IgD-negative memory B cell (primary cell): ENCODE data around the gene PAOX. TPM values are rescaled to one million over a fixed set of nuclear protein-coding genes. Genes with fewer than 3 reads are reported as not detected.

Source experiments
- H3K27ac Mint-ChIP-seq, 3 donors: one replicate each; pipeline ENCODE4 v1.8.0; 2020 to 2022; ENCODE audit warnings: mild to moderate bottlenecking in 3 of 3, mixed read lengths in 3 of 3, moderate library complexity in 1 of 3
- H3K27me3 Mint-ChIP-seq: one replicate; pipeline ENCODE4 v1.8.0; 2021; ENCODE audit warnings: mixed read lengths
- H3K36me3 Mint-ChIP-seq: one replicate; pipeline ENCODE4 v1.8.0; 2020; ENCODE audit warnings: mild to moderate bottlenecking, mixed read lengths
- H3K4me1 Mint-ChIP-seq, 3 donors: one replicate each; pipeline ENCODE4 v1.8.0; 2020 to 2022; ENCODE audit warnings: mixed read lengths in 3 of 3, mild to moderate bottlenecking in 1 of 3
- H3K4me3 Mint-ChIP-seq, 4 donors: one replicate each; pipeline ENCODE4 v1.8.0; 2020 to 2022; ENCODE audit warnings: mild to moderate bottlenecking in 4 of 4, mixed read lengths in 4 of 4, moderate library complexity in 3 of 4
- H3K9me3 Mint-ChIP-seq, 3 donors: one replicate each; pipeline ENCODE4 v1.8.0; 2020 to 2021; ENCODE audit warnings: mixed read lengths in 3 of 3, mild to moderate bottlenecking in 1 of 3
- polyA plus RNA-seq: library from polyadenylated mRNA; unstranded; fragments of 300-500 nt; fragmentation: Illumina TruSeq; gene quantifications from one replicate; pipeline ENCODE4 v1.2.3, GENCODE V29; 2021

PAOX gene
- 55.4 TPM for polyA plus RNA-seq

DNA sequence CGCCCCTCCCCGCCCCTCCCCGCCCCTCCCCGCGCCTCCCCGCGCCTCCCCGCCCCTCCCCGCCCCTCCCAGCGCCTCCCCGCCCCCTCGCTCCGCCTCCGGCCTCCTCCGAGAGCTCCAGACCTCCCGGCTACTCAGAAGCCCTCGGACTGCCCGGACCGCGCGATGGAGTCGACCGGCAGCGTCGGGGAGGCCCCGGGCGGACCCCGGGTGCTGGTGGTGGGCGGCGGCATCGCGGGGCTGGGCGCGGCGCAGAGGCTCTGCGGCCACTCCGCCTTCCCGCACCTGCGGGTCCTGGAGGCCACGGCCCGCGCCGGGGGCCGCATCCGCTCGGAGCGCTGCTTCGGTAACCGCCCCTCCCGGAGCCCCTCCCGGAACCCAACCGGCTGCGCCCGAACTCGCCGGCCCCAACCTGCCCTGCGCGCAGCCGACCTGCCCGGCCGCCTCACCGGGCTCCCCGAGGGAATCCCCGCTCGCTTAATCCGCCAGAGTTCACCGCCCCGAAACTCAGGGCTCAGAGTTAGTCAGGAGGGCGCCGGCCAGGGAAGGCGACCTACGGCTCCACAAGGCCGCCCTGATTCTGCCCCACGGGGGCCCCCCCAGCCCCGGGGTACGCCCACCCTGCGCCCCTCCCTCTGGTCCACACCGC is at the start of gene PAOX:
PAOX (plus strand) TSS at position 111 of the 649 bp plus-strand sequence; CDS start at position 166, 55 bp downstream.
- H3K27ac Mint-ChIP-seq, result peak within 1 kb of the TSS; percentile 31 to 87 (median 77)
- H3K4me1 Mint-ChIP-seq, result peaks cover 14 to 24% (median 18%) of the 10 kb centered on the region in 3 donors
- peak within 1 kb of the TSS; percentile 86 to 94 (median 90) for H3K4me3 Mint-ChIP-seq
- H3K9me3 Mint-ChIP-seq, result no peaks in the 10 kb centered on the region
- H3K27me3 Mint-ChIP-seq, result no peaks in the 10 kb centered on the region
- H3K36me3 Mint-ChIP-seq, result no peaks in the 10 kb centered on the region

DNA sequence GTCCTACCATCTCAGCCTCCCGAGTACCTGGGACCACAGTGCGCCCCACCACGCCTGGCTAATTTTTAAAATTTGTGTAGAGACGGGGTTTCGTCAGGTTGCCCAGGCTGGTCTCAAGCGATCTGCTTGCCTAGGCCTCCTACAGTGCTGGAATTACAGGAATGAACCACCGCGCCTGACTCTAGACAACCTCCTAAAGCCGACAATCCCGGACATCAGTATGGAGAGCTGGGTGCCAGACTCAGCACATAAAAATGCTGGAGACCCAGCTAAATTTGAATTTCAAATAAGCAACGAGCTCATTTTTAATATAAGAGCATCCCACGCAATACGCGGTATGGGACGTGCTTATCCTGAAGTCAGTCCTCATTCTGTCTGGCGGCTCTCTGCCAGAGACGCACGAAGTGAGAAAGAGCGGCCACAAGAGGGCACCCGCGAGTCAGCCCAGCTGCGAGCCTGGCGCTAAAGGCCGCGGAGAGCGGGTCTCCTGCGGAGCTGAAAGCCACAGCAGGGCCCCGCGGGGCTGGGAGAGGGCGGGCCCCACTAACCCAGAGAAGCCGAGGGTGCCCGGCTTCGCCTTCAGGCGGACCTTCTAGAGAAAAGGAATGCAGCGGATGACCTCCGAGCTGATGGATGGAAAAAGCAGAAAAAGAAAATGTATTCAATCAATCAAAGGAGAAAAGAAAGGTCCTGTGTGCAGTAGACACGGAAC is 49.4 kb upstream of the PAOX start:
- H3K9me3 Mint-ChIP-seq, result no peaks in the 10 kb centered on the region
- peaks cover 26% of the 10 kb centered on the region for H3K27me3 Mint-ChIP-seq
- peaks cover 5 to 21% (median 11%) of the 10 kb centered on the region in 3 donors for H3K4me1 Mint-ChIP-seq
- H3K4me3 Mint-ChIP-seq, result peak overlapping the region in 3 of 4 donors; percentile 41 to 58 (median 45)
- H3K36me3 Mint-ChIP-seq, result no peaks in the 10 kb centered on the region
- peak overlapping the region in 1 of 3 donors; percentile 72 for H3K27ac Mint-ChIP-seq

DNA sequence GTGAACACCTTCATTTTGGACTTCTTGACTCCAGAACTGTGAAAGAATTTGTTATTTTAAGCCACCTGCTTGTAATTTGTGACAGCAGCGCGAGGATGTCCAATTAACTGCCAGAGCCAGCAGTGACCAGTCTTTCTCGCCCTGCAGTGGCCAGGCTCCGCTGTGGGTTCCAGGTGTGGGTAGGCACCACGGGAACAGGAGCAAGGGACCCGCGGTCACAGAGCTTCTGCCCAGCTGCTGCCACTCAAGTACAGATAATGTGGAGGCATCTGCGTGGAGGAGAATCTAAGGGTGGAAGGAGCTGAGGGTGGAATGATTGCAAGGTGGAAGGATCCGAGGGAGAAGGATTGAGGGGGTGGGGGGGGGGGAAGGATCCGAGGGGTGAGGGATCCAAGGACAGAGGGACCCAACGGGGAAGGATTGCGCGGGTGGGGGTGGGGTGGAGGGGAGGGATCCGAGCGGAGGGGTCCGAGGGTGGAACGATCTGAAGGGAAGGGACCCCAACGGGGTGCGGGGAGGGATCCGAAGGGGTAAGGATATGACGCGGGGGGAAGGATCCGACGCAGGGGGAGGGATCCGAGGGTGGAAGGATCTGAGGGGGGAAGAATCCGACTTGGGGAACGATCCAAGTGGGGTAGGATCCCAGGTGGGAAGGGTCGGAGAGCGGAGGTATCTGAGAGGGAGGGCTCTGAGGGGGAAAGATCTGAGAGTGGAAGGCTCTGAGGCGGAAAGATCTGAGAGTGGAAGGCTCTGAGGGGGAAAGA is 45.9 kb upstream of the PAOX start:
- H3K36me3 Mint-ChIP-seq, result no peaks in the 10 kb centered on the region
- peaks cover 14% of the 10 kb centered on the region for H3K27me3 Mint-ChIP-seq
- H3K4me3 Mint-ChIP-seq, result peak overlapping the region in 1 of 4 donors; percentile 87
- peak overlapping the region in 2 of 3 donors; percentile 84 to 86 for H3K27ac Mint-ChIP-seq
- H3K9me3 Mint-ChIP-seq, result no peaks in the 10 kb centered on the region
- H3K4me1 Mint-ChIP-seq, result peaks cover 4 to 17% (median 5%) of the 10 kb centered on the region in 3 donors

DNA sequence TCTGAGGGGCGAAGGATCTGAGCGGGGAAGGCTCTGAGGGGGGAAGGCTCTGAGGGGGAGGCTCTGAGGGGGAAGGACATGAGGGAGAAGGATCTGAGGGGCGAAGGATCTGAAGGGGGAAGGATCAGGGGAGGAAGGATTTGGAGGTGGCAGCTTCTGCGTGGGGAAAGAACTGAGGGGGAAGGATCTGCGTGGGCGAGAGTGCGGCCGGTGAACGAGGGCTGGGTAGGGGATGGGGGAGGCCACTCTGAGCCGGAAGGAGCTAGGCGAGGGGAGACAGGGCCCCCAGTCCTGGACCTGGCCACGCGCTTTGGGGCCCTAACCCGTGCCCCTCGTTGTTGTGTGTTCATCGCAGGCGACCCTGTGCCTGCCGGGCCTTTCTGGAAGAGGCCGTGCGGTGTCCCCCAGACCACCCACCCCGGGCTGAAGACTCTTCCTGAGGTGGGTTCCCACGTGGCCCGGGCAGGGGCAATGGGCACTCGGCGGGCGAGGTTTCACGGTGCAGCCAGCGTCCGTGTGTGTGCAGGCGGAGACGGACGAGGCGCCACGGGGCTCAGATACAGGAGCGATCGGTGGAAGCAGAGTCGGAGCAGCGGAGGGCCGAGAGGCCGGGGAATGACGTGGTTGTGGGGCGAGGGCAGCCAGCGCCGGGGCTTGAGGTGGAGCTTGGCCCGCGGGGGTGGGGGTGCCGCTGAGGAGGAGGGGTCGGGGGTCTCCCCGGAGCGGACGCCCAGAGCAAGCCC is 44.4 kb upstream of the PAOX start:
- Mint-ChIP-seq H3K4me1 (peaks cover 2 to 11% (median 5%) of the 10 kb centered on the region in 3 donors), H3K4me3 (peak overlapping the region; percentile 60 to 91 (median 68)), H3K9me3 (no peaks in the 10 kb centered on the region), H3K27ac (peak overlapping the region in 2 of 3 donors; percentile 33 to 71), H3K36me3 (no peaks in the 10 kb centered on the region), H3K27me3 (peaks cover 6% of the 10 kb centered on the region)

DNA sequence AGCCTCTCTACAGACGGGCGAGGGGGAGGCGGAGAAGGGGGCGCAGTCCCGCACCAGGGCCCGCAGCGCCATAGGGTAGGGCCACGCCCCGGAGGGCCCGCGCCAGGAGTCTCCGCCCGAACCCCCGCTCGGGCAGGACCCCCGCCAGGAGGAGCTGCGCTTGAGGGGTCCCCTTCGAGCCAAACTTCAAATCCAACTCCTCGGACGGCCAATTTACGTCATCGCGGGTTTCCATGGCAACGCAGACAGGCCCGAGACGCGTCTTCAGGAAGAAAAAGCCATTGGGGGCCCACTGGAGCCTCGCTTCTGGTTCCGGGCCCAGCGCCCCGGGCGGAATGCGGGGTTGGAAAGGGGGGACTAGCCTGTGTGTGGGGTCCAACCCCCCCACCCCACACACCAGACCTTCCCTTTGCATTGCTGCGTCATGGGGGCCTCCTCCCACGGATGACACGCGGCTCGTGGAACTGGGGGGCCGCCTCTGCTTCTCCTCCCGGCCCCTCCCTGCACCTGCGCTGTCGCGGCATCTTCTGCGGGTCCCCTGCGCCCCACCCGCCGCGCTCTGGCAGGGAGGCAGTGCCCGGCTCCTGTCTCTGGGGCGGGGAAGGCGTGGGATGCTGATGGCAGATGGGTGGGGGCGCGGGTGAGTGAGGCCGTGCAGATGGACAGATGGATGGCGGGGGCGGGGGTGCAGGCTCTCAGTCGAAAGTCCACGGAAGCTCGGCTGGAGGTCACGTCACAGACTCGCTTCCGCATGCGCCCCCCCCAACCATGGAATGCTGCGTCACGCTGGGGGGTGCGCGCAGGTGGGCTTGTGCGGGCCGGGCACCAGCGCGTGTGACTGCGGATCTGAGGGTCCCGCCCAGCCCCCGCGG is 43.6 kb upstream of the PAOX start:
- no peaks in the 10 kb centered on the region for H3K36me3 Mint-ChIP-seq
- H3K4me3 Mint-ChIP-seq, result peak overlapping the region; percentile 66 to 91 (median 78)
- H3K27ac Mint-ChIP-seq, result peak overlapping the region in 2 of 3 donors; percentile 33 to 71
- peaks cover 0 to 8% (median 2%) of the 10 kb centered on the region in 3 donors for H3K4me1 Mint-ChIP-seq
- peaks cover 6% of the 10 kb centered on the region for H3K27me3 Mint-ChIP-seq
- no peaks in the 10 kb centered on the region for H3K9me3 Mint-ChIP-seq

DNA sequence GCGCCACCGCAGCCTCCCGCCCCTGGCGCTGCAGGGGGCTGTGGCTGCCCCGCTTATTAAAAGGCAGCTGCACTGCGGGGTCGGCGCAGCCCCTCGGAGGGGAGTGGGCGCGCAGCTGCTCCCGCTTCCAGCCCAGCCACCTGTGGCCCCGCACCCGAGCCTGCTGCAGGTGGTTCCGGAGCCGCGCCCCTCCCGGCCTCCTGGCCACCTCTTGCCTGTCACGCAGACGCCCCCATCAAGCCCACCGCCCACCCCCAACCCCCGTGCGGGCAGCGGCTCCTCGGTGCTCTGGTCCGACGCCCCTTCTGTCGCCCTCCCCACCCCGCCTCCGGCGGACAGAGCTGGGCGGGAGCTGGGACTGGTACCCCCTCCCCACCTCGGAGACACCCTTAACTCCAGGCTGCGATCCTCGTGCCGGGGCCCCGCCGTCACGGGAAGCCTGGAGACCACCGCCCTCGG is 42.9 kb upstream of the PAOX start:
- H3K9me3 Mint-ChIP-seq, result no peaks in the 10 kb centered on the region
- H3K36me3 Mint-ChIP-seq, result no peaks in the 10 kb centered on the region
- peaks cover 8% of the 10 kb centered on the region for H3K27me3 Mint-ChIP-seq
- H3K4me1 Mint-ChIP-seq, result peaks cover 0 to 8% (median 2%) of the 10 kb centered on the region in 3 donors
- peak overlapping the region in 1 of 4 donors; percentile 61 for H3K4me3 Mint-ChIP-seq
- no peak overlapping the region for H3K27ac Mint-ChIP-seq

DNA sequence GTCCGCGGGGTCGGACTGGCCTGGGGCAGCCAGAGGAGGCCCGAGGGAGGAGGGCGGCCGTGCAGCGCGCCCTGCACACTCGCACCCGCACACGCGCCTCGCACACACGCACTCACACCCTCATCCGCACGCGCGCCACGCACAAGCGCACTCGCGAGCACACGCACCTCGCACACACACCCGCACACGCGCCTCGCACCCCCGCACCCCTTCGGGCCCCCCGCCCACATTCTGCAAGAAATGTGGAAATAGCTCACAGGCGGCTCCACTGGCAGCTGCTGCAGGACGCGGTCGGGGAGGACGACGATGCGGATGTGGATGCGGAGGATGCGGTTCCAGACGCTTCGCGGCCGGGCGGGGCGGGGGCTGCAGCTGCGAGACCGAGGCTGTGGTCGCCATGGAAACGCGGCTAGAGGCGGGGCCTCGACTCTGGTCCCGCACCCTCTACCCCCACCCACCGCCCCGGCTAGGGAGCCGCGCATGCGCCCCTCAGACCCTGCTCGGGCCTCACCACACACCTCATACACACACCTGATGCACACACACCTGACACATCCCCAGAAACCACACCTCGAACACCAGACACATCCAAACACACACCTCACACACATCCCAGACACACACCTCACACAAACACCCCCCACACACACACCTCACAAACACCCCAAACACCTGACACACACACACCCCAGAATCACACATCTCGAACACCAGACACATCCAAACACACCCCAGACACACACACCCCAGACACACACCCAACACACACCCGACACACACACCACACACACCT is 42.3 kb upstream of the PAOX start, which contains the start of gene CALY:
CALY (minus strand) TSS at position 320 of the 793 bp plus-strand sequence. CDS start 7,907 bp downstream, outside the sequence.
- Mint-ChIP-seq H3K4me3 (peak within 1 kb of the TSS; percentile 66 to 91 (median 78)), H3K36me3 (no peaks in the 10 kb centered on the region), H3K9me3 (no peaks in the 10 kb centered on the region), H3K27me3 (peaks cover 12% of the 10 kb centered on the region), H3K27ac (peak within 1 kb of the TSS in 1 of 3 donors; percentile 71), H3K4me1 (peaks cover 0 to 8% (median 2%) of the 10 kb centered on the region in 3 donors)

DNA sequence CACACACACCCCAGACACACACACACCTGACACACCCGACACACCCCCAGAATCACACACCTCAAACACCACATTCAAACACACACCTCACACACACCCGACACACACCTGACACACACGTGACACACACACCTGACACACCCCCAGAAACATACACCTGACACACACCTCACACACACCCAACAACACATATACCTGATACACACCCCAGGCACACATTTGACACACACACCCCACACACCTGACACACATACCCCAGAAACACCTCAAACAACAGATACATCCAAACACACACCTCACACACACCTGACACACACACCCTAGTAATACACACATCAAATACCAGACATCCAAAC is 41.7 kb upstream of the PAOX start:
- no peak overlapping the region for H3K4me3 Mint-ChIP-seq
- H3K36me3 Mint-ChIP-seq, result no peaks in the 10 kb centered on the region
- peaks cover 9% of the 10 kb centered on the region for H3K27me3 Mint-ChIP-seq
- no peak overlapping the region for H3K27ac Mint-ChIP-seq
- no peaks in the 10 kb centered on the region for H3K9me3 Mint-ChIP-seq
- peaks cover 0 to 5% (median 2%) of the 10 kb centered on the region in 3 donors for H3K4me1 Mint-ChIP-seq

DNA sequence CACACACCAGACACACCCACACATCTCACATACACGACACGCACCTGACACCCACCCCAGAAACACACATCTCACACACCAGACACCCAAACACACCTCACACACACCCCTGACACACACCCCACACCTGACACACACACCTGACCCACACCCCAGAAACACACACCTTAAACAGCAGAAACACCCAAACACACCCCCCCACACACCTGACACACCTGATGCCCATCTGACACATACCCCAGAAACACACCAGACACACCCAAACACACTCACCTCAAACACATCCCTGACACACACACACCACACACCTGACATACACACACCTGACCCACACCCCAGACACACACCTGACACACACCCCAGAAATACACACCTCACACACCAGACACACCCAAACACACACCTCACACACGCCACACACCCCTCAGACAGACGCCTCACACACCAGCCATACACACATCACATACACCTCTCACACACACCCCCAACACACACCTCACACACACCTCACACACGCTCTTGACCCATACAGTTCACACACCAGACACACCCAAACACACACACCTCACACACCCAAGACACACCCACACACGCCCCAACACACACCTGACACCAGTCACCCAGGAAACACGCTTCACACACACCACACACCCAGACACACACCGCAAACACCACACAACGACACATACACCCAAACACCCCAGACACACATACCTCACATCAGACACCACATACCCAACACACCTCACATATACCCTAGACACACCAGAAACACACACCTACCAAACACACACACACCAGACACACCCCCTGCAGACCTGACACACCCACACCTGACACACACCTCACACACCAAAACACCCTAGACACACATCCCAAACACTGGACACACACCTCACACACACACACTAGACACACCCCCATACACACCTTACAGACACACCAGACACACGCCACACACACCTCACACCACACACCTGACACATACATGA is 40.7 kb upstream of the PAOX start:
- Mint-ChIP-seq H3K27me3 (peaks cover 15% of the 10 kb centered on the region), H3K27ac (no peak overlapping the region), H3K36me3 (no peaks in the 10 kb centered on the region), H3K4me3 (no peak overlapping the region), H3K9me3 (no peaks in the 10 kb centered on the region), H3K4me1 (peaks cover 0 to 2% (median 0%) of the 10 kb centered on the region in 3 donors)

DNA sequence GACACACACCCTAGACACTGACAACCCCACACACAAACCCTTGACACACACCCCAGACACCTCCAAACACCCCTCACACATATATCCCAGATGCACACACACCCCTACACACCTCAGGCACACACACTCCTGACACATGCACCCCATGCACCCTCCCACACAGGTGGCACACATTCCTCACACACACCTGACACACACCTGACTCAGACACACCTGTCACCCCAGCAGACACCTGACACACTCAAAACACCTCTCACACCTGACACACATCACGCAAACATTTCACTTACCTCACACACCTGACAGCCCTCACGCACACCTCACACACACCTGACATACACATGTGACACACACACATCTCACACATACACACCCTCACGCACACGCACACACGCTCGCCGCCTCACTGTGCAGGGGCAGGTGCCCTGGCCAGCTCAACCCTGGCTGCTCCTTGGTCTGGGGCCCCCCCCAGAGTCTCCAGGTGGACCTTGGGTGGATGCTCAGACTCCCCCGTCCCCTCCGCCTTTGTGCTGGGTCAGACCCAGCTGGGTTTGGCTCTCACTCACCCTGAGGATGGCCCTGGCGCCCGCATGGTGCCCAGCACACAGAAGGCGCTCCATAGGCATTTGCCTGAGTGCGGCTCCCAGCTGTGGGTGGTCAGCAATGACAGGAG is 39.2 kb upstream of the PAOX start:
- H3K27me3 Mint-ChIP-seq, result peaks cover 21% of the 10 kb centered on the region
- H3K36me3 Mint-ChIP-seq, result no peaks in the 10 kb centered on the region
- peaks cover 0 to 1% (median 0%) of the 10 kb centered on the region in 3 donors for H3K4me1 Mint-ChIP-seq

DNA sequence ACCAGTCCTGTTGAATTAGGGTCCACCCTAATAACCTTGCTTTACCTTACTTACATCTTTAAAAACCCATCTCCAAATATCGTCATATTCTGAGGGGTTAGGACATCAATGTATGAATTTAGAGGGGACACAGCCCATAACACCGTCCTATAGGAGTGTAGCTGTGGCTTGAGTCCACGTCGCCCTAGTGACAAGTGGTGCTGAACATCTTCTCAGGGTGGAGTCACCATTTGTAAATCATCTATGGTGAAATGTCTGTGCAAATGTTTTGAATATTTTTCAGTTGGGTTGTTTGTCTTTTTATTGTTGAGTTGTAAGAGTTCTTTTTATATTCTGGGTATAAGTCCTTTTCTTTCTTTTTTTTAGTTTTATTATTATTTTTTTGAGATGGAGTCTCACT is 37.1 kb upstream of the PAOX start:
- H3K36me3 Mint-ChIP-seq, result no peaks in the 10 kb centered on the region
- peaks cover 35% of the 10 kb centered on the region for H3K27me3 Mint-ChIP-seq
- H3K4me3 Mint-ChIP-seq, result peak overlapping the region in 1 of 4 donors; percentile 22
- H3K9me3 Mint-ChIP-seq, result no peaks in the 10 kb centered on the region
- H3K27ac Mint-ChIP-seq, result no peak overlapping the region
- H3K4me1 Mint-ChIP-seq, result no peaks in the 10 kb centered on the region

More for the DNA sequence above, 39.2 kb upstream of the PAOX start:
- Mint-ChIP-seq H3K9me3 (no peaks in the 10 kb centered on the region), H3K27ac (no peak overlapping the region), H3K4me3 (no peak overlapping the region)

DNA sequence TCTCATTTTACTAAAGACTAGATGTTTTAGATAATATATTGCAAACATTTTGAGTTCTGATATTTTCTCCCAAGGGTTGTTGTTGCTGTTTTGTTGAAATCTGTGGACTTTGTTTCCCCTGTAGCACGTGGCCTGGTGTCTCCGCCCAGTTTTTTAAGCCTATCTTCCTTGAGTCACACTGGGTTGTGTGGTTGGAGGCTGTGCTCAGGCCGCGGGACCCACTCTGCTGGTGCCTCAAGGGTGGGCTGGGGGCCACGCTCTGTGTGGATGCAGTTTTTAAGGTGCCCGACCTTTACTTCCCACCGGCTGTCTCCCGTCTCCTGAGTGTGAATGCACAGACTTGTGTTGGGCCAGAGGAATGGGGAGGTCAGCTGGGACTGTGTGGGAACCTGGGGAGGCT is 36.1 kb upstream of the PAOX start:
- H3K9me3 Mint-ChIP-seq, result no peaks in the 10 kb centered on the region
- no peak overlapping the region for H3K4me3 Mint-ChIP-seq
- no peaks in the 10 kb centered on the region for H3K36me3 Mint-ChIP-seq
- peaks cover 35% of the 10 kb centered on the region for H3K27me3 Mint-ChIP-seq
- H3K4me1 Mint-ChIP-seq, result no peaks in the 10 kb centered on the region
- no peak overlapping the region for H3K27ac Mint-ChIP-seq
